Measurements from ENCODE around the gene CACNA1G.

DNA sequence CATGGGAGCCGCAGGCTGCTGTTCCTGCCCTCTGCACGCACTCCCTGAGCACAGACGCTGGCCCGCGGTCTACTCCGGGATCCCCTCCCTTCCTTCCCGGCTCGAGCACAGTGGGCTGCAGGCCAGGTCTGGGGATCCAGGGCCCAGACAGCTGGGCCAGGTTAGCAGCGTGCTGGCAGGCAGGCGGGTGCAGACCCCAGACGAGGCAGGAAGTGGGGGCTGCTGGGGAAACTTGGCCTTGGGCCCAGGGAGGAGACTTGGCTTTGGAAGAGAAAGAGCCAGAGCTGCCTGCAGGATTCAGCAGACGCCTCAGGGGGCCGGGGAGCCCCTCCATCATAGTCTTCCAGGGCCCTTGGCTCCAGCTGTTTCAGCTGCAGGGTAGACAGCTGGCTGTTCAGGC, 44.0 kb downstream of the CACNA1G start:
- TF ChIP-seq, protein P1, sequence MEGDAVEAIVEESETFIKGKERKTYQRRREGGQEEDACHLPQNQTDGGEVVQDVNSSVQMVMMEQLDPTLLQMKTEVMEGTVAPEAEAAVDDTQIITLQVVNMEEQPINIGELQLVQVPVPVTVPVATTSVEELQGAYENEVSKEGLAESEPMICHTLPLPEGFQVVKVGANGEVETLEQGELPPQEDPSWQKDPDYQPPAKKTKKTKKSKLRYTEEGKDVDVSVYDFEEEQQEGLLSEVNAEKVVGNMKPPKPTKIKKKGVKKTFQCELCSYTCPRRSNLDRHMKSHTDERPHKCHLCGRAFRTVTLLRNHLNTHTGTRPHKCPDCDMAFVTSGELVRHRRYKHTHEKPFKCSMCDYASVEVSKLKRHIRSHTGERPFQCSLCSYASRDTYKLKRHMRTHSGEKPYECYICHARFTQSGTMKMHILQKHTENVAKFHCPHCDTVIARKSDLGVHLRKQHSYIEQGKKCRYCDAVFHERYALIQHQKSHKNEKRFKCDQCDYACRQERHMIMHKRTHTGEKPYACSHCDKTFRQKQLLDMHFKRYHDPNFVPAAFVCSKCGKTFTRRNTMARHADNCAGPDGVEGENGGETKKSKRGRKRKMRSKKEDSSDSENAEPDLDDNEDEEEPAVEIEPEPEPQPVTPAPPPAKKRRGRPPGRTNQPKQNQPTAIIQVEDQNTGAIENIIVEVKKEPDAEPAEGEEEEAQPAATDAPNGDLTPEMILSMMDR (IDR thresholded peaks at IDR 0.05 in 8 of 11, conservative IDR thresholded peaks at IDR 0.05 in 3 of 11), result no peak
- TF ChIP-seq POLR2A (IDR thresholded peaks at IDR 0.05) (no peak), POLR2AphosphoS5 (IDR thresholded peaks at IDR 0.05) (peak; percentile 10 to 67 (median 59))

Data from spleen (tissue), 7 donors.